T-cell (primary cell): ENCODE measurements around the gene AKT2. TPM values are rescaled to one million over a fixed set of nuclear protein-coding genes. Genes with fewer than 3 reads are reported as not detected.

ENCODE experiments used
- ATAC-seq, 4 experiments: fragments of 200-7000 bp in 3 of 4; fragments of 150-1000 bp in 1 of 4; cut with Tn5 transposase; replicated peaks in 1 of 4; 1 replicate in 3 of 4; 2 replicates in 1 of 4; pipeline ENCODE4 v1.10.0; 2021; ENCODE audit warnings: moderate library complexity in 3 of 4, mild to moderate bottlenecking in 2 of 4, moderate number of reproducible peaks in 1 of 4
- CTCF ChIA-PET, 2 donors: fragments of 300-600 bp; sonication (Branson Sonifier 250); formaldehyde crosslinking; loops; one replicate each; lab custom pipeline; 2022; ENCODE audit warnings: antibody characterized with exemption in 2 of 2; lab: Charles Lee
- POLR2A ChIA-PET, 2 donors: fragments of 300-600 bp; sonication (Branson Sonifier 250); formaldehyde crosslinking; loops; one replicate each; lab custom pipeline; 2022; ENCODE audit warnings: antibody characterized with exemption in 2 of 2; lab: Charles Lee
- DNase-seq, 35 experiments: peaks; one replicate each; pipeline versions ENCODE4 v3.0.0 to v3.0.0-alpha.2; 2013 to 2023
- H3K27ac ChIP-seq: one replicate; pipeline ENCODE4 v1.5.1; 2013; ENCODE audit warnings: low read length
- H3K27me3 ChIP-seq, 2 experiments: replicated peaks in 1 of 2; 1 replicate in 1 of 2; 2 replicates in 1 of 2; pipeline versions ENCODE4 v1.6.1 to v1.7.0; 2013; ENCODE audit warnings: low read length in 1 of 2, mixed read lengths in 1 of 2; ENCODE audit not compliant: control insufficient read depth in 2 of 2, insufficient read depth in 2 of 2; ENCODE audit errors: extremely low read depth in 1 of 2
- H3K36me3 ChIP-seq, 2 donors: 1 replicate in 1 of 2; 2 replicates in 1 of 2; pipeline versions ENCODE4 v1.6.1 to v1.7.0; 2013; ENCODE audit warnings: low read length in 1 of 2; ENCODE audit not compliant: control insufficient read depth in 2 of 2, insufficient read depth in 1 of 2; ENCODE audit errors: extremely low read depth in 1 of 2
- H3K4me1 ChIP-seq, 2 experiments: 1 replicate in 1 of 2; 2 replicates in 1 of 2; pipeline versions ENCODE4 v1.6.1 to v1.7.0; 2013; ENCODE audit warnings: low read length in 2 of 2, mixed read lengths in 1 of 2; ENCODE audit not compliant: insufficient read depth in 2 of 2, control insufficient read depth in 1 of 2; ENCODE audit errors: extremely low read depth in 1 of 2
- H3K4me3 ChIP-seq, 2 donors: 1 replicate in 1 of 2; 2 replicates in 1 of 2; pipeline versions ENCODE4 v1.5.1 to v1.7.0; 2013; ENCODE audit warnings: mild to moderate bottlenecking in 2 of 2, low read length in 1 of 2, moderate library complexity in 1 of 2; ENCODE audit not compliant: control insufficient read depth in 1 of 2; ENCODE audit errors: extremely low read depth in 1 of 2
- H3K9me3 ChIP-seq: 2 replicates; pipeline ENCODE4 v1.7.0; 2013
- H3K27ac Mint-ChIP-seq, 2 donors: one replicate each; pipeline ENCODE4 v1.8.0; 2020 to 2021; ENCODE audit warnings: mild to moderate bottlenecking in 2 of 2, mixed read lengths in 2 of 2
- H3K27me3 Mint-ChIP-seq, 2 donors: one replicate each; pipeline ENCODE4 v1.8.0; 2021 to 2022; ENCODE audit warnings: mixed read lengths in 2 of 2
- H3K36me3 Mint-ChIP-seq: one replicate; pipeline ENCODE4 v1.8.0; 2021; ENCODE audit warnings: mixed read lengths
- H3K4me1 Mint-ChIP-seq, 3 donors: one replicate each; pipeline ENCODE4 v1.8.0; 2020 to 2022; ENCODE audit warnings: mixed read lengths in 3 of 3, mild to moderate bottlenecking in 1 of 3
- H3K4me3 Mint-ChIP-seq, 3 donors: one replicate each; pipeline ENCODE4 v1.8.0; 2020 to 2022; ENCODE audit warnings: mild to moderate bottlenecking in 3 of 3, mixed read lengths in 3 of 3, moderate library complexity in 3 of 3
- H3K9me3 Mint-ChIP-seq, 3 donors: one replicate each; pipeline ENCODE4 v1.8.0; 2020 to 2022; ENCODE audit warnings: mixed read lengths in 3 of 3
- WGBS: methylation state at CpG from one replicate; pipeline ENCODE4 v1.1.5; 2013; ENCODE audit warnings: missing lambda C conversion rate; ENCODE audit not compliant: insufficient coverage; 5-methylcytosine and 5-hydroxymethylcytosine counted together
- total RNA-seq, 35 experiments: library from RNA in 6 of 35; stranded (reverse) in 6 of 35; fragments of 120-200 nt in 1 of 35; gene quantifications; one replicate each; pipeline versions ENCODE4 v1.2.1 to v1.2.4 and lab custom pipeline; 2013 to 2026

AKT2 gene
- total RNA-seq, 5 donors from 2014 or later (not counting 1 experiment from before 2014, with no cell fraction given): 169 to 218 (median 172) TPM

GRCh38 chr19:40236366-40236765, 48.8 kb downstream of the AKT2 start:
- H3K27me3 Mint-ChIP-seq: no peaks in the 10 kb centered on the region
- no peak overlapping the region for H3K27ac Mint-ChIP-seq
- no peak overlapping the region for H3K4me3 ChIP-seq
- no peaks in the 10 kb centered on the region for H3K4me1 ChIP-seq
- DNase-seq (no peak), ATAC-seq (no peak)
- no peaks in the 10 kb centered on the region for H3K9me3 Mint-ChIP-seq
- no peak overlapping the region for H3K27ac ChIP-seq
- H3K36me3 ChIP-seq: peaks cover 21 to 73% of the 10 kb centered on the region in 2 donors
- H3K4me3 Mint-ChIP-seq: no peak overlapping the region
- WGBS: 96% methylated on average over 6 of the region's 6 CpGs
- CTCF ChIA-PET: interaction anchor here in 1 of 2 donors (0.6 kb wide), 1 partner anchor 78 kb away, joined by 3 read pairs; no protein-coding TSS in a partner anchor
- H3K36me3 Mint-ChIP-seq: peaks cover 34% of the 10 kb centered on the region
- H3K4me1 Mint-ChIP-seq: no peaks in the 10 kb centered on the region
- no peaks in the 10 kb centered on the region for H3K27me3 ChIP-seq
- POLR2A ChIA-PET: no interaction called here
- H3K9me3 ChIP-seq: no peaks in the 10 kb centered on the region

- Histone ChIP-seq H3K27me3 (no peaks in the 10 kb centered on the region), H3K4me3 (no peak overlapping the region), H3K9me3 (no peaks in the 10 kb centered on the region), H3K27ac (no peak overlapping the region), H3K36me3 (peaks cover 18 to 70% of the 10 kb centered on the region in 2 donors), H3K4me1 (no peaks in the 10 kb centered on the region)
- Mint-ChIP-seq H3K27me3 (no peaks in the 10 kb centered on the region), H3K36me3 (peaks cover 30% of the 10 kb centered on the region), H3K4me3 (no peak overlapping the region), H3K9me3 (no peaks in the 10 kb centered on the region), H3K27ac (no peak overlapping the region), H3K4me1 (no peaks in the 10 kb centered on the region)
- DNase-seq (no peak), ATAC-seq (no peak)
- 90% methylated on average over 4 of the region's 9 CpGs for WGBS
- CTCF ChIA-PET: interaction anchor here in 1 of 2 donors (0.6 kb wide), 1 partner anchor 78 kb away, joined by 3 read pairs; no protein-coding TSS in a partner anchor
- POLR2A ChIA-PET: no interaction called here
These were observed 49.2 kb downstream of the AKT2 start for GRCh38 chr19:40236026-40236355.

GRCh38 chr19:40235238-40236025, 49.7 kb downstream of the AKT2 start:
- ATAC-seq: no peak
- Histone ChIP-seq H3K4me3 (no peak overlapping the region), H3K9me3 (no peaks in the 10 kb centered on the region), H3K27me3 (no peaks in the 10 kb centered on the region), H3K36me3 (peaks cover 12 to 64% of the 10 kb centered on the region in 2 donors), H3K27ac (no peak overlapping the region), H3K4me1 (no peaks in the 10 kb centered on the region)
- H3K4me3 Mint-ChIP-seq: no peak overlapping the region
- H3K4me1 Mint-ChIP-seq: no peaks in the 10 kb centered on the region
- no peak for DNase-seq
- no peaks in the 10 kb centered on the region for H3K9me3 Mint-ChIP-seq
- ChIA-PET CTCF (no interaction called here), POLR2A (no interaction called here)
- H3K27ac Mint-ChIP-seq: no peak overlapping the region
- peaks cover 29% of the 10 kb centered on the region for H3K36me3 Mint-ChIP-seq
- H3K27me3 Mint-ChIP-seq: no peaks in the 10 kb centered on the region
- WGBS: 93% methylated on average over 24 of the region's 30 CpGs

GRCh38 chr19:40234429-40235237, 50.5 kb downstream of the AKT2 start:
- H3K27me3 ChIP-seq: no peaks in the 10 kb centered on the region
- no peaks in the 10 kb centered on the region for H3K9me3 ChIP-seq
- no peak overlapping the region for H3K4me3 ChIP-seq
- no peak overlapping the region for H3K27ac ChIP-seq
- peaks cover 2 to 5% (median 4%) of the 10 kb centered on the region in 3 donors for H3K4me1 Mint-ChIP-seq
- 96% methylated on average over 16 of the region's 22 CpGs for WGBS
- no peaks in the 10 kb centered on the region for H3K27me3 Mint-ChIP-seq
- H3K4me3 Mint-ChIP-seq: no peak overlapping the region
- no peaks in the 10 kb centered on the region for H3K4me1 ChIP-seq
- DNase-seq (no peak), ATAC-seq (no peak)
- H3K9me3 Mint-ChIP-seq: no peaks in the 10 kb centered on the region
- ChIA-PET CTCF (interaction anchor here in 1 of 2 donors (0.6 kb wide), 1 partner anchor 9 kb away, joined by 5 read pairs; no protein-coding TSS in a partner anchor), POLR2A (no interaction called here)
- H3K36me3 Mint-ChIP-seq: peaks cover 26% of the 10 kb centered on the region
- peaks cover 12 to 56% of the 10 kb centered on the region in 2 donors for H3K36me3 ChIP-seq
- H3K27ac Mint-ChIP-seq: no peak overlapping the region

- Histone ChIP-seq H3K27ac (no peak overlapping the region), H3K4me3 (no peak overlapping the region), H3K4me1 (no peaks in the 10 kb centered on the region), H3K36me3 (peaks cover 12 to 49% of the 10 kb centered on the region in 2 donors), H3K9me3 (no peaks in the 10 kb centered on the region), H3K27me3 (no peaks in the 10 kb centered on the region)
- H3K4me1 Mint-ChIP-seq: peaks cover 8 to 13% (median 11%) of the 10 kb centered on the region in 3 donors
- ChIA-PET POLR2A (no interaction called here), CTCF (interaction anchor here in 1 of 2 donors (0.6 kb wide), 1 partner anchor 10 kb away, joined by 5 read pairs; no protein-coding TSS in a partner anchor)
- no peak overlapping the region for H3K4me3 Mint-ChIP-seq
- DNase-seq (no peak), ATAC-seq (no peak)
- H3K9me3 Mint-ChIP-seq: no peaks in the 10 kb centered on the region
- H3K27me3 Mint-ChIP-seq: no peaks in the 10 kb centered on the region
- H3K27ac Mint-ChIP-seq: no peak overlapping the region
- WGBS: 95% methylated on average over 17 of the region's 20 CpGs
- peaks cover 19% of the 10 kb centered on the region for H3K36me3 Mint-ChIP-seq
These were observed 51.2 kb downstream of the AKT2 start for GRCh38 chr19:40233811-40234389.
